NCI-H2107 treated with DMSO at 0.1 percent for 48 hours (cell line): ENCODE results near the gene IL17RB.

Experiments used
- DNase-seq: peaks from one replicate; lab custom pipeline; 2025; ENCODE audit not compliant: unreplicated experiment; lab: John Stamatoyannopoulos, UW

IL17RB gene

DNA sequence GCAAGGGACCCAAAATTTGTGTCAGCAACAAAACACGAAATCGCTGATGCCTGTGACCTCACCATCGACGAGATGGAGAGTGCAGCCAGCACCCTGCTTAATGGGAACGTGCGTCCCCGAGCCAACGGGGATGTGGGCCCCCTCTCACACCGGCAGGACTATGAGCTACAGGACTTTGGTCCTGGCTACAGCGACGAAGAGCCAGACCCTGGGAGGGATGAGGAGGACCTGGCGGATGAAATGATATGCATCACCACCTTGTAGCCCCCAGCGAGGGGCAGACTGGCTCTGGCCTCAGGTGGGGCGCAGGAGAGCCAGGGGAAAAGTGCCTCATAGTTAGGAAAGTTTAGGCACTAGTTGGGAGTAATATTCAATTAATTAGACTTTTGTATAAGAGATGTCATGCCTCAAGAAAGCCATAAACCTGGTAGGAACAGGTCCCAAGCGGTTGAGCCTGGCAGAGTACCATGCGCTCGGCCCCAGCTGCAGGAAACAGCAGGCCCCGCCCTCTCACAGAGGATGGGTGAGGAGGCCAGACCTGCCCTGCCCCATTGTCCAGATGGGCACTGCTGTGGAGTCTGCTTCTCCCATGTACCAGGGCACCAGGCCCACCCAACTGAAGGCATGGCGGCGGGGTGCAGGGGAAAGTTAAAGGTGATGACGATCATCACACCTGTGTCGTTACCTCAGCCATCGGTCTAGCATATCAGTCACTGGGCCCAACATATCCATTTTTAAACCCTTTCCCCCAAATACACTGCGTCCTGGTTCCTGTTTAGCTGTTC lies 35.0 kb upstream of the IL17RB start:
- DNase-seq: no peak

DNA sequence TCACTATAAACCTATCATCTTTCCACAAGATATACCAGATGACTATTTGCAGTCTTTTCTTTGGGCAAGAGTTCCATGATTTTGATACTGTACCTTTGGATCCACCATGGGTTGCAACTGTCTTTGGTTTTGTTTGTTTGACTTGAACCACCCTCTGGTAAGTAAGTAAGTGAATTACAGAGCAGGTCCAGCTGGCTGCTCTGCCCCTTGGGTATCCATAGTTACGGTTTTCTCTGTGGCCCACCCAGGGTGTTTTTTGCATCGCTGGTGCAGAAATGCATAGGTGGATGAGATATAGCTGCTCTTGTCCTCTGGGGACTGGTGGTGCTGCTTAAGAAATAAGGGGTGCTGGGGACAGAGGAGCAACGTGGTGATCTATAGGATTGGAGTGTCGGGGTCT lies 33.9 kb upstream of the IL17RB start:
- DNase-seq: no peak

- no peak for DNase-seq
Measured at GRCh38 chr3:53813229-53813628, 33.1 kb upstream of the IL17RB start.

DNA sequence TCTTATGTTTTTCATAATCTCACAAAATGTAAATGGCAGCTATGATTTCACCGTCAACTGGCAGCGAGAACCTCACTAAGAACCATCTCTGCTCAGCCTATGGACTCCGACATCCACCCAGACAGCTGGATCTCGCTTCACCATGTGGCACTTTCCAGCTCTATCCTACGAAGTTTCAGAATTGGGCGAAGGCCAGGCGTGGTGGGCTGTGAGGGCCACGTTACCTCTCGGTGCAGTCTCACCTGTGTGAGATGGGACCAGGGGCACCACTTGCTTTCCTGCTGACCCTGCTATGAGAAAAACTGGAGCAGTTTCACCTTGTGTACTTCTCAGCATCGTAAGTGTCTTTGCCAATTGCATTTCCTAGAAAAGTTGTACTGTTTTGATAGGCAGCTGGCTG lies 32.5 kb upstream of the IL17RB start:
- no peak for DNase-seq

- DNase-seq: no peak
Measured at GRCh38 chr3:53815067-53815466, 31.3 kb upstream of the IL17RB start.

DNA sequence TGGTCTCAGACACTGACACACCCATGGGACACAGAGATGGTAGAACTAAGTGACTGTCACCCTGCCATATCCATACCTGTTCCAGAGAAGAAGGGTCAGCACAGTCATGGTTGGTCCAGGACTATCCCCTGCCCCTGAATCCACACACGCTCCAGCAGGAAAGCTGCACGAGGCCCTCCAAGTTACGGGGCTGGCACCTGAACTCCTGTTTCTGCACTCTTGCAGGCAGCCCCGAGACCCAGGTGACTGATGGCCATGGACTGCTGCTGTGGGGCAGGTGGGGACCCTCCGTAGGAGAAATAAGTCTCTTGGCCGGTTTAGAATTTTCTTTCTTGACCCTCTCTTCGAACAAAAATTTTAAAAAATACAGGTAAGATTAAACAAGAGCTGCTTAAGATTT lies 30.7 kb upstream of the IL17RB start:
- DNase-seq: no peak

DNA sequence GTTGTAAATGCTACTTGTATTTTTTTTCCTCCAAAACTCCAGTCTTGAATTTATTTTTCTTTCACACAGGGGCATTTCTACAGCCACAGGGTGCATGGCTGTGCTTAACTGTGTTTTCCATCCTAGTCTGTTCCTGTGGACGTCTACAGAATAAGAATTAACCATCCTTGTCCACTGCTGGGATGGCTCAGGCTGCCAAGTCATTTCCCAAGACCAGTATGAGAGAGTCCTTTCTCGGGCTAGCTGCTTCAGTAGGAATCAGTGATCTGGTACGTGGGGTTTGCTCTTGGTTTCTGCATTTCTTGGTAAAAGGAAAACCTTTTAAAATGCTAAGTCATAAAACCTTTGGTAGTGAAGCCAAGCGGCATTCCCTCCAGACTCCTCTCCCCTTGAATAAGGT lies 29.9 kb upstream of the IL17RB start:
- no peak for DNase-seq

- no peak for DNase-seq
Measured at GRCh38 chr3:53817211-53817610, 29.2 kb upstream of the IL17RB start.

GRCh38 chr3:53817809-53818208 lies 28.6 kb upstream of the IL17RB start:
- no peak for DNase-seq

GRCh38 chr3:53818221-53819162 lies 27.9 kb upstream of the IL17RB start:
- no peak for DNase-seq

DNA sequence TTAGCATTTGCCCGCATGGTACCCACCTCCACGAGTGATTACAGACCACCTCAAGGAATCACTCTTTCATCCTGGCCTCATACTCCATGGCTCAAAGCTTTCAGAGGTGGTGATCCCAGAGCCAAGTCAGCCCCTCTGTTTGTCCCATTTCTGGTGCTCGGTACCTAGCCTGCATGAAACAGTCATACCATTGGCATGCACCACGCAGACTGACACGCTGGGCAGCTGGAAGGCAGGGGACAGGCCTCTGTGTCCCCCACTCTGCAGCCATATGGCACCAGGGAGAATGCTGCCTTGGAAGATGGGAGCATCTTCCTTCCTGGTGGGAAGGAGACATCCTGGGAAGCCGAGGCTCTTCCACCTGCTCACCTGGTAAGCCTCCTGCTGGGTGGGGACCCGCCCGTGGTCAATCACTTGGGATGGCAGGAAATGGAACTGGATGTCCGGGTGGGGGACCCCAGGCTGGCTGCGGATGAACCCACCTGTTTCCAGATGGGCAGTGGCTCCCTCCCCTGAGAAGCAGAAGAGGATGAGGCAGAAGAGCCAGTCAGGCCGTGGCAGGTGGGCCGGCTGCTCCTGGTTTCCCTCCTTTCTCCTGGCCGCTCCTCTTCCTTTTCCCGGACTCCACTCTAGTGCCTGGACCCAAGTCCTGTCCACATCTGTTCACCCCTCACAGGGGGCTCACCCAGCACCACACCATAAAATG lies 27.1 kb upstream of the IL17RB start:
- no peak for DNase-seq

DNA sequence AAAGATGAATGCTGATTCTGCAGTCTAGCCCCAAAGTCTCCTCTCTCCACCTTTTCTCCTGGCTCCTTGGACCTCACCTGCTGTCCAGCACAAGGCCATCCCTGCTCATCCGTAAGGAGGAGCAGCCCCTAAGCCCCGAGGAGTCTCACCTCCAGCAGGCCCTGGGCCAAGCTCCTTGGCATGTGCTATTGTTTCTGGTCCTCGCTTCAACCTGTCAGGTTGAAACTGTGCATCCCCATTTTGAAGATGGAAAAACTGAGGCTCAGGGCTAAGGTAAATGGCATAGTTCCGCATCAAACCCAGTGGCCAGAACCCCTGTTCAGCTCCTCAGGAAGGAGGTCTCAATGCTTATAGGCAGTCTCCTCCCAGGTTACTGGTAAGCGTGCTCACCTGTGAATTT lies 26.3 kb upstream of the IL17RB start:
- DNase-seq: no peak

DNA sequence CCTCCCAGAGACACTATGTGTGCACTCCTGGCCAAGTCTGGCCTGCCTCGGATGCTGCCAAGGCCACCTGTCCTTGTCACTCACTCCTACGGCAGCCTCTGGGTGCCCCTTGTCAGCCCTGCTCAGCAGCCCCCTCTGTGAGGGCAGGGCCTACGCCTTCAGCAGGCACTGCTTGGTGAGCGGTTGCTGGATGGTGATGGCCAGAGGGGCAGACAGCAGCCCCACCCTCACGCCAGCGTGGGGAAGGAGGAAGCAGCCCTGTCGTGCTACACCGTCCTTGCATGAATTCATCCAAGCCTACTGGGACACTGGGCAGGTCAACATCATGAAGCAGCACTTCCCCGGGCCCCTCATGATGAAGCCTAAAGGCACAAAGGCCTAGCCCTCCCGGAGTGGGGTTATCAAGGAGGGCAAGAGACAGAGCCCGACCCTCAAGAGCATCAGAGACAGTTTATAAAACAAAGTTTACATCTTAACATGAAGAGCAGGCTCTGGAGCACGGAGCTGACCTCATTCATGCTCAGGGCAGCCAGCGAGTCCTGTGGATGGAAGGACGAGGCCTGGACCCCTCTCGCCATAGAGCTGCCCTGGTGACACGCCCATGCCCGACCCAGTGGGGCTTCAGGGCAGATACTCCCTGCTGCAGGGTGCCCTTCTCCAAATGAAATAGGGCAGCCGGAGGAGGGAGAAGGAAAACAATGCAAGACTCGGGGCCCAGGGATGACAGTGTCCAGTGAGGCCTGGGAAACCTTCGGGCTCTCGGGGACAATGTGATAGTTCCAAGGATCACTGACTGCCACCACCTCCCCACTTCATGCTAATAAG lies 25.4 kb upstream of the IL17RB start:
- DNase-seq: no peak

GRCh38 chr3:53821631-53822121 lies 24.7 kb upstream of the IL17RB start:
- DNase-seq: peak; percentile 73

DNA sequence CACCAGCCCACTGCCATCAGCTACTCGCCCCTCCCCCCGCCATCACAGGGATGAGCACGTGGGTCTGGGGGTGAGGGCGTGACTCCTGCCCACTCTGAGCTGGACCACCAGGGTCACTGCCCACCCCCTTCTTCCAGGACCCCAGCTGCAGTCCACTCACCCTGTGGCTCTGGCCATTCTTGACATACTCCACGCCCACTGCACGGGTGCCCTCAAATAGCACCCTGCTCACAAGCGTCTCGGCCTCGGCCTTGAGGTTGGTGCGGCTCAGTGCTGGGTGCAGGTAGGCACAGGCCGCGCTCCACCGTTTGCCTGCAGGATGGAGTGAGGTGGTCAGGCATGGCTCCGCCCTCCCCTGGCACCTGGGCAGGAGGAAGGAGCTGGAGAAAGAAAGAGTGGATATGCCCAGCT lies 24.0 kb upstream of the IL17RB start:
- DNase-seq: no peak

DNA sequence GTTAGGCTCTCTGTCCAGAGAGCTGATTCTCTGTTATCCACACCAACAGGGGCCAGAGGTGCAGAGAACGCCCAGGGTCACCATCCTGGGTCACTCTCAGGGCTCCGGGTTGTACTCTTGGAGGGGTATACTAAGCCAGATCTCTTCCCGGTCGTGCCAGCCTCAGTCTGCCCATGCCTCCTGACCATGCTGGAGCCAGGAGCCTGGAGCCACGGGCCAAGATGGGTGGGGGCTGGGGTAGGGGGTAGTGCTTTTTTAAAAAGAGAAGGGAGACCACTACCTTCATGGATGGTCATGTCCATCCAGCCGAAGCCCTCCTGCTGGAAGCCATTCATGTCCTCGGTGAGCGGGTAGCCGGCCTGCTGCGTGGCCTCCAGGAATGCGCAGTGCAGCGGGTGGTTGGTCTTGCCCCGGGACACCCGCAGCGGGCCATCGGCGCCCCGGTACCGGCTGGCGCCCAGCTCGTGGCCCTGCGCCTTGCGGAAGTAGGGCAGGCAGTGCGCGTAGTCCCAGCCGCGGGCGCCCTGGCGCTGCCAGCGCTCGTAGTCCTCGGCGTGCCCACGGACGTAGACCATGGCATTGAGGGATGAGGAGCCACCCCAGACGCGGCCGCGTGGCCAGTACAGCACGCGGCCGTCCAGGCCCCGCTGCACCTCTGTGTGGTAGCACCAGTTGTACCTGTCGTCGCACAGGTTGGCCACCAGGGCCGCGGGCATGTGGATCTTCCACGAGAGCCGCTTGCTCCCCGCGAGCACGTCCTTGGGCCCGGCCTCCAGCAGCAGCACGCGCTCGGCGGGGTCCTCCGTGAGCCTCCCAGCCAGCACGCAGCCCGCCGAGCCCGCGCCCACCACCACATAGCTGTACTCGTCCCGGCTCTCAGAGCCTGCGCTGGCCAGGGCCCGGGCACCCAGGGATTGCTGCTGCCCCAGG lies 23.1 kb upstream of the IL17RB start:
- no peak for DNase-seq

- no peak for DNase-seq
Measured at GRCh38 chr3:53823956-53824657, 22.3 kb upstream of the IL17RB start.

- no peak for DNase-seq
Measured at GRCh38 chr3:53824795-53825194, 21.6 kb upstream of the IL17RB start.

GRCh38 chr3:53826048-53826447 lies 20.3 kb upstream of the IL17RB start:
- DNase-seq: no peak
